Liver (tissue), 3 donors: ENCODE data around the gene PAX6.

Experiments
- MAX ChIP-seq: IDR thresholded peaks from 2 replicates; pipeline ENCODE4 v1.6.1; 2016; ENCODE audit warnings: antibody characterized with exemption
- SP1 ChIP-seq: IDR thresholded peaks from 2 replicates; pipeline ENCODE4 v1.6.1; 2018; ENCODE audit warnings: antibody characterized with exemption, mild to moderate bottlenecking
- TF ChIP-seq, protein P1 (sequence below): fragments of 150-350 bp; IDR thresholded peaks from 2 replicates; pipeline ENCODE4 v1.5.1; 2017; ENCODE audit warnings: improper control_type of control experiment, low read depth, low read length; ENCODE audit not compliant: missing input control
- donor health status: healthy.
- donor health status: healthy.

- TF ChIP-seq MAX (no peak), SP1 (no peak)
- TF ChIP-seq, protein P1, sequence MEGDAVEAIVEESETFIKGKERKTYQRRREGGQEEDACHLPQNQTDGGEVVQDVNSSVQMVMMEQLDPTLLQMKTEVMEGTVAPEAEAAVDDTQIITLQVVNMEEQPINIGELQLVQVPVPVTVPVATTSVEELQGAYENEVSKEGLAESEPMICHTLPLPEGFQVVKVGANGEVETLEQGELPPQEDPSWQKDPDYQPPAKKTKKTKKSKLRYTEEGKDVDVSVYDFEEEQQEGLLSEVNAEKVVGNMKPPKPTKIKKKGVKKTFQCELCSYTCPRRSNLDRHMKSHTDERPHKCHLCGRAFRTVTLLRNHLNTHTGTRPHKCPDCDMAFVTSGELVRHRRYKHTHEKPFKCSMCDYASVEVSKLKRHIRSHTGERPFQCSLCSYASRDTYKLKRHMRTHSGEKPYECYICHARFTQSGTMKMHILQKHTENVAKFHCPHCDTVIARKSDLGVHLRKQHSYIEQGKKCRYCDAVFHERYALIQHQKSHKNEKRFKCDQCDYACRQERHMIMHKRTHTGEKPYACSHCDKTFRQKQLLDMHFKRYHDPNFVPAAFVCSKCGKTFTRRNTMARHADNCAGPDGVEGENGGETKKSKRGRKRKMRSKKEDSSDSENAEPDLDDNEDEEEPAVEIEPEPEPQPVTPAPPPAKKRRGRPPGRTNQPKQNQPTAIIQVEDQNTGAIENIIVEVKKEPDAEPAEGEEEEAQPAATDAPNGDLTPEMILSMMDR, result no peak
Measured at GRCh38 chr11:31800398-31801265, 10.5 kb downstream of the PAX6 start.
